Testis (tissue), 5 donors: ENCODE data around the gene DIO3. TPM values are rescaled to one million over a fixed set of nuclear protein-coding genes. Genes with fewer than 3 reads are reported as not detected.

Source experiments
- DNase-seq: peaks from one replicate; pipeline ENCODE4 v3.0.0-alpha.2; 2019
- H3K27ac ChIP-seq, 2 donors: fragments of 200-600 bp; sonication (generic); one replicate each; pipeline ENCODE4 v1.5.1; 2019
- H3K27me3 ChIP-seq: fragments of 200-600 bp; sonication (generic); one replicate; pipeline ENCODE4 v1.5.1; 2019
- H3K36me3 ChIP-seq: fragments of 200-600 bp; sonication (generic); one replicate; pipeline ENCODE4 v1.5.1; 2017; ENCODE audit warnings: low read depth; ENCODE audit errors: missing control alignments
- H3K4me1 ChIP-seq: fragments of 200-600 bp; sonication (generic); one replicate; pipeline ENCODE4 v1.5.1; 2019
- H3K4me3 ChIP-seq, 2 donors: fragments of 200-600 bp; sonication (generic); one replicate each; pipeline ENCODE4 v1.5.1; 2017 to 2019
- H3K9me3 ChIP-seq: fragments of 200-600 bp; sonication (generic); one replicate; pipeline ENCODE4 v1.5.1; 2017
- CTCF ChIP-seq, 3 experiments: fragments of 450-650 bp in 2 of 3; fragments of 200-600 bp in 1 of 3; sonication (generic) in 1 of 3; IDR thresholded peaks; one replicate each; pipeline ENCODE4 v1.5.1; 2016 to 2019; ENCODE audit warnings: antibody characterized with exemption in 3 of 3, mild to moderate bottlenecking in 2 of 3, moderate library complexity in 1 of 3
- POLR2A ChIP-seq: fragments of 450-650 bp; IDR thresholded peaks from one replicate; pipeline ENCODE4 v1.6.1; 2017; ENCODE audit warnings: antibody characterized with exemption, mild to moderate bottlenecking, moderate library complexity
- WGBS, 2 donors: methylation state at CpG; one replicate each; pipeline ENCODE4 v1.1.5; 2018; 5-methylcytosine and 5-hydroxymethylcytosine counted together
- intact Hi-C: fragments of 100-400 bp; cut with DNase I; formaldehyde crosslinking; loops from one replicate; pipeline ENCODE4 v1.15.1; 2023; ENCODE audit warnings: low total_unique reads
- long read RNA-seq, 2 donors: transcript quantifications; one replicate each; lab custom pipeline, GENCODE V29; 2026
- polyA plus RNA-seq: library from polyadenylated mRNA; stranded (reverse); fragments of 350-450 nt; fragmentation: Illumina TruSeq; extraction: RNeasy Lipid Tissue Mini Kit (QIAGEN cat#74804); gene quantifications from one replicate; pipeline ENCODE4 v1.2.3, GENCODE V29; 2014; ENCODE audit warnings: low read depth, low replicate concordance; ENCODE audit not compliant: insufficient read depth
- total RNA-seq, 2 donors: library from RNA; depleted of rRNA; stranded (reverse); fragments of >200 nt; gene quantifications; one replicate each; pipeline ENCODE4 v1.2.3, GENCODE V29; 2016

DIO3 gene
- total RNA-seq (1 to 10 TPM; 2.4 to 4.6 TPM), polyA plus RNA-seq (2.3 TPM)
- long read RNA-seq, donor 1, transcript DIO3-201 (1 exons, 2,102 nt), result major isoform, 36 of 36 reads
- long read RNA-seq, donor 1, partial matches to known transcripts, result 0 of 36 reads
- long read RNA-seq, donor 1, other reads (novel, unspliced or antisense), result 0 of 36 reads
- long read RNA-seq, donor 2, transcript DIO3-201 (1 exons, 2,102 nt), result major isoform, 10 of 10 reads
- long read RNA-seq, donor 2, partial matches to known transcripts, result 0 of 10 reads
- long read RNA-seq, donor 2, other reads (novel, unspliced or antisense), result 0 of 10 reads

GRCh38 chr14:101561145-101561896 lies at the start of gene DIO3:
TSS of gene DIO3 (plus strand) at chr14:101561495.
- Histone ChIP-seq H3K36me3 (no peaks in the 10 kb centered on the region), H3K4me3 (peak within 1 kb of the TSS; percentile 66 to 78), H3K4me1 (peaks cover 29% of the 10 kb centered on the region), H3K27ac (no peak within 1 kb of the TSS), H3K27me3 (no peaks in the 10 kb centered on the region), H3K9me3 (no peaks in the 10 kb centered on the region)
- no peak for TF ChIP-seq POLR2A
- no peak for TF ChIP-seq CTCF (IDR thresholded peaks at IDR 0.05)
- intact Hi-C loops, result no loop called here
- no peak for DNase-seq
- 22 to 33% methylated on average over 28 to 54 of the region's 73 CpGs for WGBS, 2 donors

- Histone ChIP-seq H3K4me3 (no peak overlapping the region), H3K27ac (no peak overlapping the region), H3K4me1 (peaks cover 6% of the 10 kb centered on the region), H3K9me3 (no peaks in the 10 kb centered on the region), H3K27me3 (no peaks in the 10 kb centered on the region), H3K36me3 (no peaks in the 10 kb centered on the region)
- intact Hi-C loops, result no loop called here
- WGBS, 2 donors, result 62 to 68% methylated on average over 12 to 20 of the region's 20 CpGs
- DNase-seq, result peak; percentile 72
- TF ChIP-seq POLR2A (no peak), CTCF (IDR thresholded peaks at IDR 0.05) (no peak)
Observed at GRCh38 chr14:101511620-101512375, 49.5 kb upstream of the DIO3 start.

- Histone ChIP-seq H3K27me3 (no peaks in the 10 kb centered on the region), H3K4me1 (peaks cover under 1% of the 10 kb centered on the region), H3K27ac (no peak overlapping the region), H3K9me3 (no peaks in the 10 kb centered on the region), H3K36me3 (no peaks in the 10 kb centered on the region), H3K4me3 (no peak overlapping the region)
- no peak for TF ChIP-seq CTCF (IDR thresholded peaks at IDR 0.05)
- no peak for TF ChIP-seq POLR2A
- intact Hi-C loops, result no loop called here
- DNase-seq, result no peak
- WGBS, 2 donors, result 89 to 100% methylated on average over 5 to 9 of the region's 9 CpGs
Observed at GRCh38 chr14:101512376-101512695, 49.0 kb upstream of the DIO3 start.

- Histone ChIP-seq H3K27ac (no peak overlapping the region), H3K4me3 (no peak overlapping the region), H3K4me1 (peaks cover 8% of the 10 kb centered on the region), H3K27me3 (no peaks in the 10 kb centered on the region), H3K9me3 (no peaks in the 10 kb centered on the region), H3K36me3 (no peaks in the 10 kb centered on the region)
- no peak for DNase-seq
- intact Hi-C loops, result no loop called here
- WGBS, 2 donors, result 85 to 100% methylated on average over 3 to 5 of the region's 5 CpGs
- TF ChIP-seq CTCF (IDR thresholded peaks at IDR 0.05) (no peak), POLR2A (no peak)
Observed at GRCh38 chr14:101514136-101514535, 47.2 kb upstream of the DIO3 start.
